ENCODE data around the gene ANKS1B.

Gene ANKS1B

DNA sequence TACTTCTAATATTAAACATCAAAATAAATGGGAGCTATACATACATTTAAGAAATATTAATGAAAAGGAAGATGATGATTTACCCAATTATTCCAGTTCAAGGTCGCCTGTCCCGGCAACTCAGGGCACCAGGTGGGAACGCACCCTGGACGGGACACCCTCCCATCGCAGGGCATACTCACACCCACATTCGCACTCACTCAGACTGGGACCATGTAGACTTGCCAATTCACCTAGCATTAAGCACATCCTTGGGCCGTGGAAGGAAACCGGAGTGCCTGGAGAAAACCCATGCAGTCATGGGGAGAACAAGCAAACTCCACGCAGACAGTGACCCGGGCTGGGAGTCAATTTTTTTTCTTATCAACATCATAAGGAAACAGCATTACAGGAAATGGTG lies 864.8 kb downstream of the ANKS1B start:
- Histone ChIP-seq H3K27me3 (ENCODE audit: insufficient read depth, low read depth) (no peaks in the 10 kb centered on the region), H4K20me1 (ENCODE audit: insufficient read depth) (no peaks in the 10 kb centered on the region), H3K27ac (no peak overlapping the region), H3K36me3 (ENCODE audit: insufficient read depth) (no peaks in the 10 kb centered on the region), H3K9ac (no peak overlapping the region), H3K4me3 (IDR thresholded peaks at IDR 0.05; ENCODE audit: insufficient read depth, low read depth, low read length) (no peak overlapping the region), H2AFZ (ENCODE audit: low read depth) (no peak overlapping the region), H3K79me2 (ENCODE audit: insufficient read depth, low read depth) (no peaks in the 10 kb centered on the region), H3K4me2 (no peak overlapping the region), H3K4me1 (ENCODE audit: low read depth, poor library complexity, severe bottlenecking) (no peaks in the 10 kb centered on the region)
- TF ChIP-seq, protein P1, sequence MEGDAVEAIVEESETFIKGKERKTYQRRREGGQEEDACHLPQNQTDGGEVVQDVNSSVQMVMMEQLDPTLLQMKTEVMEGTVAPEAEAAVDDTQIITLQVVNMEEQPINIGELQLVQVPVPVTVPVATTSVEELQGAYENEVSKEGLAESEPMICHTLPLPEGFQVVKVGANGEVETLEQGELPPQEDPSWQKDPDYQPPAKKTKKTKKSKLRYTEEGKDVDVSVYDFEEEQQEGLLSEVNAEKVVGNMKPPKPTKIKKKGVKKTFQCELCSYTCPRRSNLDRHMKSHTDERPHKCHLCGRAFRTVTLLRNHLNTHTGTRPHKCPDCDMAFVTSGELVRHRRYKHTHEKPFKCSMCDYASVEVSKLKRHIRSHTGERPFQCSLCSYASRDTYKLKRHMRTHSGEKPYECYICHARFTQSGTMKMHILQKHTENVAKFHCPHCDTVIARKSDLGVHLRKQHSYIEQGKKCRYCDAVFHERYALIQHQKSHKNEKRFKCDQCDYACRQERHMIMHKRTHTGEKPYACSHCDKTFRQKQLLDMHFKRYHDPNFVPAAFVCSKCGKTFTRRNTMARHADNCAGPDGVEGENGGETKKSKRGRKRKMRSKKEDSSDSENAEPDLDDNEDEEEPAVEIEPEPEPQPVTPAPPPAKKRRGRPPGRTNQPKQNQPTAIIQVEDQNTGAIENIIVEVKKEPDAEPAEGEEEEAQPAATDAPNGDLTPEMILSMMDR (conservative IDR thresholded peaks at IDR 0.05; ENCODE audit: low read depth, low read length): no peak

DNA sequence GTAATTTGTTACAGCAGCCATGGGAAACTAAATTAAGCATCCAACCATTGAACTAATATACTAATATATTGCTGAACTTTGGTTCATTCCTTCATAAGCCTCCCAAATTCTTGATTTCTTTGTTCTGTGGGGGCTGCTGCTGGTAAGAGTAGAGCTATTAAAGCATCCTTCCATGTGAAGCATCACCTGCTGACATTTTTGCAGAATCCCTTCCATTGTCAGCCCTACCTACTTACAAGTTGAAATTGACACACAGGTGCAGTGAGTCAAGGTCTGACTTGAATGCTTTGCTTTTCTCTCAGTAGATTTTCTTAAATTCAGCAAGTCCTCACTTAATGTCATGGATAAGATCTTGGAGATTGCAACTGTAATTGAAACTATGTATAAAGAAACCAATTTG lies 865.3 kb downstream of the ANKS1B start:
- no peak overlapping the region for H2AFZ ChIP-seq (ENCODE audit: low read depth)
- H3K79me2 ChIP-seq (ENCODE audit: insufficient read depth, low read depth): no peaks in the 10 kb centered on the region
- no peaks in the 10 kb centered on the region for H4K20me1 ChIP-seq (ENCODE audit: insufficient read depth)
- no peak overlapping the region for H3K9ac ChIP-seq
- H3K4me2 ChIP-seq: no peak overlapping the region
- no peaks in the 10 kb centered on the region for H3K27me3 ChIP-seq (ENCODE audit: insufficient read depth, low read depth)
- no peaks in the 10 kb centered on the region for H3K36me3 ChIP-seq (ENCODE audit: insufficient read depth)
- H3K4me3 ChIP-seq (IDR thresholded peaks at IDR 0.05; ENCODE audit: insufficient read depth, low read depth, low read length): no peak overlapping the region
- no peak overlapping the region for H3K27ac ChIP-seq
- no peaks in the 10 kb centered on the region for H3K4me1 ChIP-seq (ENCODE audit: low read depth, poor library complexity, severe bottlenecking)
- TF ChIP-seq, protein P1 (conservative IDR thresholded peaks at IDR 0.05; ENCODE audit: low read depth, low read length): no peak

DNA sequence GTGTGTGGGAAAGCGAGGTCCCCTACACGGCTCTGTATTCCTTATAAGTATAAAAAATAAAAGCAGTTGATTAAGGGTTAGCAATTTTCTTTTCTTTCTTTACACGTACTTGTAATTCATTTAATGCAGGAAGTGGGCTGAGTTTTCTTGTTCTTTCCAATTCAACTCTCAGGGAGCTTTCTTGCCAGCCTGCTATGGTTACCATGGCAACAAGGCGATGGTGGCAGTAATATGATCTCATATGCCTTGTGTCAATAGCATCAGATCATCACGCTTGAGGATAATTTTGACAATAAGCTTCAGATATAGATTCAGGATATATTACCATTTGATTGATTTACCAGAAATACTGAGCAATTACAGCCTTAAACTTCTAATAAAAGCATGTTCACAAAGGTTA lies 873.1 kb downstream of the ANKS1B start:
- no peaks in the 10 kb centered on the region for H3K27me3 ChIP-seq (ENCODE audit: insufficient read depth, low read depth)
- H2AFZ ChIP-seq (ENCODE audit: low read depth): no peak overlapping the region
- H3K4me3 ChIP-seq (IDR thresholded peaks at IDR 0.05; ENCODE audit: insufficient read depth, low read depth, low read length): no peak overlapping the region
- no peaks in the 10 kb centered on the region for H3K4me1 ChIP-seq (ENCODE audit: low read depth, poor library complexity, severe bottlenecking)
- H4K20me1 ChIP-seq (ENCODE audit: insufficient read depth): no peaks in the 10 kb centered on the region
- no peaks in the 10 kb centered on the region for H3K36me3 ChIP-seq (ENCODE audit: insufficient read depth)
- H3K9ac ChIP-seq: no peak overlapping the region
- TF ChIP-seq, protein P1 (conservative IDR thresholded peaks at IDR 0.05; ENCODE audit: low read depth, low read length): no peak
- no peak overlapping the region for H3K27ac ChIP-seq
- H3K79me2 ChIP-seq (ENCODE audit: insufficient read depth, low read depth): no peaks in the 10 kb centered on the region
- H3K4me2 ChIP-seq: no peak overlapping the region

DNA sequence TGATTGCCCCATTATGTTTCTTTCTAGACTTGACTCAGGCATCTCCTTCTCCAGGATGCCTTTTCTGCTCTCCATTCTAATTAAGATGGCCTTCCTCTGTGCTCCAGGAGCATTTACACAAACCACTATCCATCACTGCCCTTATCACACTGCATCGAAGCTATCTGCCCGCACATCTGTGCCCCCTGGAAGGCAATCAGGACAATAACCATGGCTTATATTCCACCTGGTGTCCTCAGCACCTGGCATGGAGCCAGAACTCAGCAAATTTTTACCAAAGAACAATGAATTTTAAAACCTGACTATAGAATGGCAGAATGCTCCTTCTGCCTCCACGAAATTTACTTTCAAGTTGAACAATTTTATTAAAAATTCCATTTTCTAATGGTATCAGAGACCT lies 873.9 kb downstream of the ANKS1B start:
- Histone ChIP-seq H3K4me1 (ENCODE audit: low read depth, poor library complexity, severe bottlenecking) (no peaks in the 10 kb centered on the region), H3K27ac (no peak overlapping the region), H3K4me3 (IDR thresholded peaks at IDR 0.05; ENCODE audit: insufficient read depth, low read depth, low read length) (no peak overlapping the region), H3K36me3 (ENCODE audit: insufficient read depth) (no peaks in the 10 kb centered on the region), H3K27me3 (ENCODE audit: insufficient read depth, low read depth) (no peaks in the 10 kb centered on the region), H3K9ac (no peak overlapping the region), H4K20me1 (ENCODE audit: insufficient read depth) (no peaks in the 10 kb centered on the region), H3K79me2 (ENCODE audit: insufficient read depth, low read depth) (no peaks in the 10 kb centered on the region), H3K4me2 (no peak overlapping the region), H2AFZ (ENCODE audit: low read depth) (no peak overlapping the region)
- TF ChIP-seq, protein P1 (conservative IDR thresholded peaks at IDR 0.05; ENCODE audit: low read depth, low read length): no peak
